NCI-H146 treated with DMSO at 0.1 percent for 48 hours (cell line): ENCODE results near the gene SHROOM1.
"Not testable (repeated sequence)": the region's sequence is repeated elsewhere in the genome, so short reads cannot be mapped to it uniquely, and the experiment has no call there.

Source experiments
- DNase-seq: peaks from one replicate; lab custom pipeline; 2025; ENCODE audit not compliant: unreplicated experiment; lab: John Stamatoyannopoulos, UW

The SHROOM1 gene, protein sequence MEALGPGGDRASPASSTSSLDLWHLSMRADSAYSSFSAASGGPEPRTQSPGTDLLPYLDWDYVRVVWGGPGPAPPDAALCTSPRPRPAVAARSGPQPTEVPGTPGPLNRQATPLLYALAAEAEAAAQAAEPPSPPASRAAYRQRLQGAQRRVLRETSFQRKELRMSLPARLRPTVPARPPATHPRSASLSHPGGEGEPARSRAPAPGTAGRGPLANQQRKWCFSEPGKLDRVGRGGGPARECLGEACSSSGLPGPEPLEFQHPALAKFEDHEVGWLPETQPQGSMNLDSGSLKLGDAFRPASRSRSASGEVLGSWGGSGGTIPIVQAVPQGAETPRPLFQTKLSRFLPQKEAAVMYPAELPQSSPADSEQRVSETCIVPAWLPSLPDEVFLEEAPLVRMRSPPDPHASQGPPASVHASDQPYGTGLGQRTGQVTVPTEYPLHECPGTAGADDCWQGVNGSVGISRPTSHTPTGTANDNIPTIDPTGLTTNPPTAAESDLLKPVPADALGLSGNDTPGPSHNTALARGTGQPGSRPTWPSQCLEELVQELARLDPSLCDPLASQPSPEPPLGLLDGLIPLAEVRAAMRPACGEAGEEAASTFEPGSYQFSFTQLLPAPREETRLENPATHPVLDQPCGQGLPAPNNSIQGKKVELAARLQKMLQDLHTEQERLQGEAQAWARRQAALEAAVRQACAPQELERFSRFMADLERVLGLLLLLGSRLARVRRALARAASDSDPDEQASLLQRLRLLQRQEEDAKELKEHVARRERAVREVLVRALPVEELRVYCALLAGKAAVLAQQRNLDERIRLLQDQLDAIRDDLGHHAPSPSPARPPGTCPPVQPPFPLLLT

DNA sequence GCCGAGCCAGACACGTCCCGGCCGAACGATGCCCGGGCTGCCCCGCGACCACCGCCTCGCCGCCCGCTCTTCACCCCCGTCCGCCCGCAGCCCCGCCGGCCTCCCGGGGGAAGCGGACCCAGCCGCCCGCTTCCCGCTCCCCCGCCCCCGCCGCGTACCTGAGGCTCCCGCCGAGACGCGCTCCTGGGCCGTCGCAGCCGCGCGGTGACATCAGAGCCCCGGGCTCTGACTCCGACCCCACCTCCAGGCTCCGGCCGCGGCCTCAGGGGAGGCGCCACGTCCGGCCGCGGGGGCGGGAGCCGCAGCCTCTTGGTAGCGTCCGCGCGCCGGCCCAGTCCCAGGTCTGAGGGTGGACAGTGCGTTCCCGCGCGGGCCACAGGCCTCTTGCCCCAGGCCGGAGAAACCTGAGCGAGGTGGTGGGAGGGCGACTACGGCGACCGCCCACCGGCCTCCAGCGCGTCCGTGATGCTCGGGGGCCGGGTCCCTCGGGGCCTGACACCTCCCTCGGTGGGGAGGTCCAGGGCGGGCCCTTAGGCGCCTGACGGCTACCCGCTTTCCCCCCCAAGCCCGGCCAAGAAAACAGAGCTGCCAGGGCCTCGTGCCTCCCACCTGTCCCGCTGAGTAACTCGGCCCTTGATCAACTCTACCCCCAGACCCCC lies at the start of gene SHROOM1:
TSS of gene SHROOM1 (minus strand) at position 212 of the 659 bp plus-strand sequence. CDS start 4,507 bp downstream, outside the sequence.
- peak; percentile 24 for DNase-seq

DNA sequence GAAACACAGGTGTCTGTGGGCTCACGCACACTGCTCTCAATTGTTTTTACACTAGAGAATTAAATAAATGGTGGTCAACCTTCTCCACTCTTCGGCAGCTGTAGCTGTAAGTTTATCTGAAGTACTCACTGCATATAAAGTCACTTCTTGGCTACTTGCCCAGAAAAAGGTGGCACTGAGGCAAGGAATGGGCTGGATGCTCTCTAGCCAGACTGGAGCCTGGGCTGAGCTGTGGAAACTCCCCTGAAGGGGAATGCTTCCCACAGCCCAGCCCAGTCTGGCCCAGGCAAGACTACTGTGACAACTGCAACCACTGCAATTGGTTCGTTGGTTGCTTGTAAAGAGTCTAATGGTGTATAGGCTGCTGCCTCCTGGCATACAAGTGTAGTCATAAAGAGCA lies 47.5 kb upstream of the SHROOM1 start:
- DNase-seq = no peak

GRCh38 chr5:132877466-132877865 lies 47.0 kb upstream of the SHROOM1 start:
- DNase-seq = no peak

GRCh38 chr5:132876020-132876759 lies 45.7 kb upstream of the SHROOM1 start:
- DNase-seq = no peak

DNA sequence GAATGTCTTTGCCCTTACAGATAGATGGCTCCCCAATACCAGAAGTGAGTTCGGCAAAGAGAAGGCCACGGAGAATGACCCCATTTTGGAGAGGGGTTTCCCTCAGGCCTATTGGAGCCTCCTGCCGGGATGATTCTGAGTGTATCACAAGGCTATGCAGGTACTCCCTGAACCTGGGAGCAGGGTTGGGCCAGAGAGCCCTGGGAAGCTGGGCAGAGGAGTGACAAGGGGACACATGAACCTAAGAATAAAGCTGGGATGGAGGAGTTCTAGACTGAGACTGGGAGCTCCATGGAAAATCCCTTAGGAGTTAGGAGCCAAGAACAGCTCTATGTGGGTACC lies 43.5 kb upstream of the SHROOM1 start:
- DNase-seq = no peak

GRCh38 chr5:132873119-132873929 lies 42.9 kb upstream of the SHROOM1 start, which contains the start of gene LEAP2:
TSS of gene LEAP2 (plus strand) at chr5:132873668. CDS start at chr5:132873695, 27 bp downstream.
- no peak for DNase-seq

GRCh38 chr5:132872788-132873118 lies 42.3 kb upstream of the SHROOM1 start:
- DNase-seq = no peak

DNA sequence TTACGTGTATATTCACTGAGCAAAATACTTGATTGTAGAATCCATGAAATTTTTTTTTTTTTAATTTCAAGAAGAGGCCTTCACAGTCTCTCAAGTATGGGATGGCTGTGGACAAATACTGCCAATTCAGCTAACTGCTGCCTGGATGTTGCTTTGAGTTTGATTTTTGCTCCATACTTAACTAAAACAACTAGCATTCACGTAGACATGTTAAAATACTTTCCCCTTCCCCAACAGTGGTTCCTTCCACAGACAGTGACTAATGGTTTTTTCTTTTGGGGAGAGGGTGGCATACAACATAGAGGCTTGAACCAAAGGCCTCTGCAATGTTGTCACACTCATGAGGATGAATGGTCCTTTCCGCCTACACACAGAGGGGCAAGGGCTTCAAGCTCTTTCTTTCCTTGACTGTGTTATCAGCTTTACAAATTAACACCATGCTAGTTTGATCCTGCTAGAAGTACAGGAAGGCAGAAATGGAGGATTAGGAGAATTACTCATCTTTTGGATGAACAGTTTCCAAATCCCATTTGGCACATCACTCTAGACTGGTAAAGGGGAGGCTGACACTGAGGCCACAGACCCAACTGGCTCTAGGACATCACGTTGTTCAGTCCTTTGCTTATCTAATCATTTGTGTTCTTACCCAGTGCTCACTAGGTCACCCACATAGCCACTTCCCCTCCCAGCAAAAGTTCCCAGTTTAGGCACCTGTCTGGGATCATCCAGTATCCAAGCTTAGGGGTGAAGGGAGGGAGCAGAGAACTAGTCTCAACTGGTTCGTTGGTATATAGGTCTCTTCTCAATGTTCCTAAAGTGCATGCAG lies 41.2 kb upstream of the SHROOM1 start:
- no peak for DNase-seq

GRCh38 chr5:132870801-132871200 lies 40.4 kb upstream of the SHROOM1 start:
- no peak for DNase-seq

DNA sequence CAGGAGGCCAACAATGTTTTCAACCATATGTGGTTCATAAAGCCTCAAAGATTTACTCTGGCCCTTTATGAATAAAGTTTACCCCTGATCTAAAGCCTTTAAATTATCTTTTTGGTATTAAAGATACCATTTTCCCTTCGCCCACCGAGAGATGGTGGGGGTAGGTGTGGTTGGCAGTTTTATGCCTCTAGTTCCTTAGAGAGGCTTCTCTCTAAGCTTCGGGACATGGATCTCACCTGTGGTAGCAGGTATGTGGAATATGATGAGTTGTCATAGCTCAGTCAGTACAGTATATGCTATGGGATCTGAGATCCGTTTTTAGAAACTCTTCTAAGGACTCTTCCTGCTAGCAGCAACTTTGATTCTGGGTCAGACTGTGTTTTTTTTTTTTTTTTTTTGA lies 38.3 kb upstream of the SHROOM1 start:
- no peak for DNase-seq

DNA sequence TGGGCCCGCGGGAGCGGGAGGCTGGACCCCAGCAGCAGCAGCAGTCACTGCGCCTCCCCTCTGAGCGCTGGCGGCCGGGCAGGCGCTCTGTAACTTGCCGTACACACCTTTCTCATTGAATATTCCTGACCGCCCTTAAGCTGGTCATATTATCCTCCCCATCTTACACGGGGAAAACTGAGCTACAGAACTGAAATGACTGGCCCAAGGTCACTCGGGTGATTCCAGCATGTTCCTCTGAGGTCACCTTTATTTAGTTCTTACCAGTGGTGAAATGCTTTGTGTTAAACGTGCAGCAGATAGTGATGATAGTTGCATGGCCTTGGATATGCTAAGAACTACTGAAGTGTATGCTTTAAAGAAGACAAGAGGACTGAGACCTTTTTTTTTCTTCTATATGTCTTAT lies 36.6 kb upstream of the SHROOM1 start:
- DNase-seq = no peak

- DNase-seq = peak; percentile 89
Observed at GRCh38 chr5:132866342-132867045, 36.0 kb upstream of the SHROOM1 start, which contains the start of the genes GDF9 and UQCRQ. TSS of gene GDF9 (minus strand) at chr5:132866469. CDS start at chr5:132864533, 1,936 bp downstream. TSS of gene UQCRQ (plus strand) at chr5:132866642. CDS start at chr5:132866882, 240 bp downstream.

GRCh38 chr5:132865668-132866341 lies 35.4 kb upstream of the SHROOM1 start:
- no peak for DNase-seq

- no peak for DNase-seq
Observed at GRCh38 chr5:132860742-132861141, 30.3 kb upstream of the SHROOM1 start.

DNA sequence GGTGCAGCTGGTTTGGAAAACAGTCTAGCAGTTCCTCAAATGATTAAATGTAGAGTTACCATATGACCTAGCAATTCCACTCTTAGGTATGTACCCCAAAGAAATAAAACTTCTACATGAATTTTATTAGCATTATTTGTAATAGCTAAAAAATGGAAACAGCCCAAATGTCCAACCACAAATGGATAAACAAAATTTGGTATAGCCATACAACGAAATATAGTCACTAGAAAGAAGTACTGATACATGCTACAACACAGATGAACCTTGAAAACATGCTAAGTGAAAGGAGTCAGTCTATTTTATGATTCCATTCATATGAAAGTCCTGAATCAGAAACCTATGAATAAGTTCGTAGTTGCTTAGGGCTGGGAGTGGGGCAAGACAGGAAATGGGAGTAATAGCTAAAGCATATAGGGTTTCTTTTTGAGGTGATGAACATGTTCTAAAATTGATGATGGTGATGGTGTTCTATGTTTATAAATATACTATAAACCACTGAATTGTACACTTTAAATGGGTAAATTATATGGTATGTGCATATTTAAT lies 29.5 kb upstream of the SHROOM1 start:
- no peak for DNase-seq

DNA sequence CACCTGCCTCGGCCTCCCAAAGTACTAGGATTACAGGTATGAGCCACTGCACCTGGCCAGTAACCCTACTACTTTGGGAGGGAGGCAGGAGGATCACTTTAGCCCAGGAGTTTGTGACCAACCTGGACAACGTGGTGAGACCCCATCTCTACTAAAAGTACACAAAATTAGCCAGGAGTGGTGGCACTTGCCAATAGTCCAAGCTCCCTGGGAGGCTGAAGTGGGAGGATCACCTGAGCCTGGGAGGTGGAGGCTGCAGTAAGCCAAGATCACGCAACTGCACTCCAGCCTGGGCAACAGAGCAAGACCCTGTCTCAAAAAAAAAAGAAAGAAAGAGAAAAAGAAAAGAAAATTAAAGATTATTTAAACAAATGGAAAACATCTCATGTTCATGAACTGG lies 25.6 kb upstream of the SHROOM1 start:
- no peak for DNase-seq

DNA sequence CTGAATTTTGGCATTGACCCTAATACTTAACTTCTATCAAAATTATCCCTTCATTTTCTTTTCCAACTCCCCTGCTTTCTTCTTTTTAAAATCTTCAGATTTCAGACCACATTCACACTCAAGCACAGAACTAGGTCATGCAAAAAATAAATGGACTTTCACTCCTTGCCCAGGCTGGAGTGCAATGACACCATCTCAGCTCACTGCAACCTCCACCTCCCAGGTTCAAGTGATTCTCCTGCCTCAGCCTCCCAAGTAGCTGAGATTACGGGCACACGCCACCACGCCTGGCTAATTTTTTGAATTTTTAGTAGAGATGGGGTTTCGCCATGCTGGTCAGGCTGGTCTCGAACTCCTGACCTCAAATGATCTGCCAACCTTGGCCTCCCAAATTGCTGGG lies 24.5 kb upstream of the SHROOM1 start:
- not testable (repeated sequence) for DNase-seq

DNA sequence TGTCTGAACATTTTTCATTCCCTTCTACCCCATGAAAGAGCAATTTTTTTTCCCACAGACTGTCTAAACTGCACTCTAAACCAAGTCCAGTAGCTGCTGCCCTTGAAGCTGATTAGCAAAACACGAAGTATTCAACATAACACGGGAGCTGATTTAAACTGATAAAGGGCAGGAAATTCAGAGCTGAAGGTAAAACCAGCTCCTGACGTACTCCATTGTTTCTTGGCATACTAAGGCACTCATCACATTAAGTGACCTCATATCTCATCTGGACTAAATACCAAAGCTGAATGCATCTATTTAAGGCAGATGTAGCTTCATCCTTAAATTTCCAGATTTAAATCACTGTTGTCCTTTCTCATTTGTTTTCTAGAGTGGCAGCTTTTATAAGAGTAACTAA lies 23.9 kb upstream of the SHROOM1 start:
- DNase-seq = no peak
